B cell (primary cell): ENCODE measurements around the gene PLEKHA8.

ENCODE experiments used
- CTCF ChIP-seq: fragments of 200-600 bp; IDR thresholded peaks from one replicate; pipeline ENCODE4 v1.8.0; 2022; ENCODE audit warnings: antibody characterized with exemption, mild to moderate bottlenecking
- EZH2 ChIP-seq: IDR thresholded peaks from 2 replicates; pipeline ENCODE4 v1.6.1; 2012; ENCODE audit warnings: borderline replicate concordance, low read depth, mild to moderate bottlenecking, moderate library complexity, low read length; ENCODE audit not compliant: insufficient read depth, poor library complexity, severe bottlenecking

GRCh38 chr7:30065746-30066145, 37.5 kb downstream of the PLEKHA8 start:
- TF ChIP-seq CTCF (no peak), EZH2 (no peak)
